Daoy (cell line): ENCODE measurements around the gene ZBTB5. TPM values are rescaled to one million over a fixed set of nuclear protein-coding genes. Genes with fewer than 3 reads are reported as not detected.
A peak's percentile ranks its signal among the peaks of the same experiment; 100 is the strongest.
"Not testable (repeated sequence)": the region's sequence is repeated elsewhere in the genome, so short reads cannot be mapped to it uniquely, and the experiment has no call there.

ENCODE experiments used
- DNase-seq: peaks from one replicate; pipeline ENCODE4 v3.0.0-alpha.2; 2015; ENCODE audit warnings: low read depth
- total RNA-seq: library from RNA; depleted of rRNA; stranded (reverse); fragments of >200 nt; shearing (Covaris generic); gene quantifications from 2 replicates; pipeline ENCODE4 v1.2.3, GENCODE V29; 2014; rRNA removed

ZBTB5 gene
- total RNA-seq, 1 experiment from 2014 or later: 12.7 TPM

- no peak for DNase-seq
Observed at GRCh38 chr9:37405764-37406380, 59.4 kb downstream of the ZBTB5 start.

DNA sequence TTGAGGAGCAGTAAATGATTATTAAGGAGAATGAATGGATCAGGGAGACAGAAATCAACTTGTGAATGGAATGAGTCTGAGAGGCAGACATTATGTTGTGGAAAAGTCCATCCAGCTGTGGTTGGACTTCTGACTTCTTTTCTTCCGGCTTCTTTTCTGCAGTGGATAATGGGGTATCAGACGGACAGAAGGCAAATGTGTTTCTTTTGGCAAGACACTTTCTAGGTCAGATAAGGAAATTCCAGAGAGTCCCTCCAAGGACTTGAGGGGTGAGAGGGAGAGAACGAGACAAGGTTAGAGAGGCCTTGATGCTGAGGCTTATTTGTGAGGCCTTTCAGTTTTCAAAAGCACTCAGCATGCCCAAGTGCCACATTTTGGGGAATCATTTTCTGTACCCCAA lies 59.9 kb downstream of the ZBTB5 start:
- DNase-seq: no peak

DNA sequence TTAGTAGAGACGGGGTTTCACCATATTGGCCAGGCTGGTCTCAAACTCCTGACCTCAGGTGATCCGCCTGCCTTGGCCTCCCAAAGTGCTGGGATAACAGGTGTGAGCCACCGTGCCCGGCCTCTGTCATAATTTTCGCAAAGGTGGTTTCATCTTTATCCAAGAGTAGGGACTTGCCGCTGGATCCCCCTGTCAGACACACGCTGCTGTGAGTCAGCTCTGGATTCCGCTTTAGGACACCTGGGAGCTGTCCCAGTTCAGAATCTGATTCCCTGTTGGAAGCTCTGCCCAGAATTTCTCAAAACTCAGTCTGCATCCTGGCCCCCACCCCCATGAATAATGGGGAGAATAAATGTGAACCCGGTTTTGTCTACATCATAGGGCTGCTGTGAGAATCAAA lies 60.7 kb downstream of the ZBTB5 start:
- no peak for DNase-seq

GRCh38 chr9:37399336-37399735 lies 65.9 kb downstream of the ZBTB5 start:
- no peak for DNase-seq

- DNase-seq: no peak
Observed at GRCh38 chr9:37398464-37399025, 66.7 kb downstream of the ZBTB5 start.

DNA sequence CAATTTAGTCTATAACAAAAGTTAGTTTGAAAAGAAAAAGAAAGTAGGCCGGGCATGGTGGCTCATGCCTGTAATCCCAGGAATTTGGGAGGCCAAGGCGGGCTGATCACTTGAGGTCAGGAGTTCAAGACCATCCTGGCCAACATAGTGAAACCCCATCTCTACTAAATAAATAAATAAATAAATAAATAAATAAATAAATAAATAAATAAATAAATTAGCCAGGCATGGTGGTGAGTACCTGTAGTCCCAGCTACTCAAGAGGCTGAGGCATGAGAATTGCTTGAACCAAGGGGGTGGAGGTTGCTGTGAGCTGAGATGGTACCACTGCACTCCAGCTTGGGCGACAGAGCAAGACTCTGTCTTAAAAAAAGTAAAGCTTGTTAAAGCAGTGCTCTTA lies 67.3 kb downstream of the ZBTB5 start:
- not testable (repeated sequence) for DNase-seq

DNA sequence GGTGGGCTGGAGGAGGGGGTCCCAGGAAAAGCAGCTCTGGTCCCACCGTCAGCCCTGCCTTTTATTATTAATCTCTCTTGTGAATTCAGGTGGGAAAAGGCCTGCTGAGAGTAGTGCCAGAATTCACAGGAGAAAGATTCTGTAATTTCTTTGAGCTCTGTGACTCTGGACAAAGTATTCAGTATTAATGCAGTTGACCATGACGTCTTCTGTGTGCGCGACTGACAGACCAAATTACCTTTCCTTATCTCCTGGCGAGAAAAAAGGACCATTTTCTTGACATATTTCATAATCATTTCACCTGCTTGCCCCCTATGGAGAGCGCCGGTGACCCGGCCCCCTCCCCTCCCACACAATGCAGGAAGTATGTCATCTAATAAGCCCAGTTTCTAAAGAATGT lies 69.6 kb downstream of the ZBTB5 start:
- DNase-seq: no peak

GRCh38 chr9:37395229-37395628 lies 70.0 kb downstream of the ZBTB5 start:
- no peak for DNase-seq

- no peak for DNase-seq
Observed at GRCh38 chr9:37392272-37392671, 73.0 kb downstream of the ZBTB5 start.

- peak; percentile 53 for DNase-seq
Observed at GRCh38 chr9:37390759-37391158, 74.5 kb downstream of the ZBTB5 start.

Other genes with a start within 250 kb of the ZBTB5 start
- gene GRHPR, start 42.8 kb downstream of the ZBTB5 start, total RNA-seq: 93.3 and 104 TPM in 2 replicates
- 91.7 and 107 TPM in 2 replicates for gene POLR1E, start 20.5 kb upstream of the ZBTB5 start, total RNA-seq
- gene FBXO10, start 110.9 kb upstream of the ZBTB5 start, total RNA-seq: 4.9 and 7.0 TPM in 2 replicates
- 512 and 562 TPM in 2 replicates for gene TOMM5, start 127.1 kb upstream of the ZBTB5 start, total RNA-seq
- gene FRMPD1, start 185.5 kb upstream of the ZBTB5 start, total RNA-seq: 0.03 and 0.06 TPM in 2 replicates